ENCODE measurements around the gene APPL2. TPM values are rescaled to one million over a fixed set of nuclear protein-coding genes. Genes with fewer than 3 reads are reported as not detected.
"Not testable (repeated sequence)": the region's sequence is repeated elsewhere in the genome, so short reads cannot be mapped to it uniquely, and the experiment has no call there.

The APPL2 gene
- total RNA-seq, 1 experiment from 2014 or later: 46.4 TPM

DNA sequence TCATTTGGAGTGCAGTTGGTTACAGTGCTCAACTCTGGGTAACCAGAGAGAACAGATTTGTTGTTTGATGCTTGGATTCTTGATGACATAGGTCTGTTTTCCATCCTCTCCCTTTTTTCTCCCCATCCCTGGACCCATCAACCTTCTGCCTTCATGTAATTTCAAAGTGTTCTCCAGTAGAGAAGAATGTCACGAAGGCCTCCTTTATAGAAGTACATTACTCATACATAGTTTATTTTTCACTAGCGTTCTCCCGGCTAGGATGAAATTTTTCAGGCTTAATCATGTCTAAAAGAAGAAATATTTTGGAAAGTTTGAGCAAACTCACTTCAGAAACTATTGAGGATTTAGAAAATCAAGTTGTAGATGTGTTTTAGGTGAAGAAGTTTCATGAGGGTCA, 20.9 kb upstream of the APPL2 start:
- peak; percentile 49 for DNase-seq (ENCODE audit: low spot score)

DNA sequence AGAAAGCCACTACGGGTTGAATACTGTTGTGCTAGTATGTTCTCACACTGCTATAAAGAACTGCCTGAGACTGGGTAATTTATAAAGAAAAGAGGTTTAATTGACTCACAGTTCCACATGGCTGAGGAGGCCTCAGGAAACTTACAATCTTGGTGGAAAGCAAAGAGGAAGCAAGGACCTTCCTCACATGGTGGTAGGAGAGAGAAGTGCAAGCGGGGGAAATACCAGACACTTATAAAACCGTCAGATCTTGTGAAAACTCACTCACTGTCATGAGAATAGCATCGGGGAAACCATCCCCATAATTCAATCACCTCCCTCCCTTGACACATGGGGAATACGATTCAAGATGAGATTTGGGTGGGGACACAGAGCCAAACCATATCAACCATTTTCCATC, 20.5 kb upstream of the APPL2 start:
- not testable (repeated sequence) for DNase-seq (ENCODE audit: low spot score)

DNA sequence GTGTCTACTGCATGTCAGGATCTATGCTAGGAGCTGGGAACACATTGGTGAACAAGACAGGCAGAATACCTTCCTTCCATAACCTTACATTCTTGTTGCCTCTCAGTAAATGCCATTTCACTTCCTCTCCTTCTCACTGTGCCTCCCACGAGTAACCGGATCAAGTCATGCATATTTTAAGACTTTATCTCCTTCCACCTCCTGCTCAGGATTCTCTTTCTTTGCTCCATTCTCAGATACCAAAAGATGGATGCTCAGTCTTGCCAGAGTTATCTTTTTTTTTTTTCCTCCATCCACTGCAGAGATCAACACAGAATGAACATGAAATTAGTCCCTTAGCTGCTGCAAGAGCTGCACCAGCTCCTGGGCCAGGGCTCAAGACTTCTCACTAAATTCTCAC, 20.0 kb upstream of the APPL2 start:
- DNase-seq (ENCODE audit: low spot score): no peak

DNA sequence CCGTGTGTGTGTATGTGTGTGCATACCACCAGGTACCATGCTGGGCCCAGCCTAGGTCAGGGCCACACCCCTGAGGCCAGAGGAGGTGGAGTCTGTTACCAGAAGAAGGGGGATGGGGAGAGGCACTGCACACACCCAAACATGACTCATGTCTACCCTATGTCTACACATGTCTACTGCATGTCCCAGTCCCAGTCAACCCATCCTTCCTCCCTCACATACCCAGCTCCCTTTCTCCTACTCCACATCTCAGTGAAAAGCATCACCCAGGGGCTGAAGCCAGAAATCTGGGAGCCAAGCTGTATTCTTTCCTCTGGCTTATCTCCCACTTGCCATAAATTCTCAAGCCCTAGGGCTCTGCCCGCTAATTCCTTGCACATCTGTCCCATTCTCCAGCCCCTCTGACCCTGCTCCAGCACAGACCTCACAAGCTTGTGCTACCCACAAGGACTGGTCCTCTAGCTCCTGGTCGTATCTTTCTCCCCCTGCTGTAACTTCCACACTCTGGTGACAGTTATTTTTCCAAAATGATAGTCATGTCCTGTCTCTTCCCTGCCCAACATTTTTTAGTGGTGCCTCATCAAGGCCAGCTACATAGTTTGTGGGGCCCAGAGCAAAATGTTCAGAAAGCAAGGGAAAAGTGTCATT, 18.0 kb upstream of the APPL2 start:
- peak; percentile 80 for DNase-seq (ENCODE audit: low spot score)

DNA sequence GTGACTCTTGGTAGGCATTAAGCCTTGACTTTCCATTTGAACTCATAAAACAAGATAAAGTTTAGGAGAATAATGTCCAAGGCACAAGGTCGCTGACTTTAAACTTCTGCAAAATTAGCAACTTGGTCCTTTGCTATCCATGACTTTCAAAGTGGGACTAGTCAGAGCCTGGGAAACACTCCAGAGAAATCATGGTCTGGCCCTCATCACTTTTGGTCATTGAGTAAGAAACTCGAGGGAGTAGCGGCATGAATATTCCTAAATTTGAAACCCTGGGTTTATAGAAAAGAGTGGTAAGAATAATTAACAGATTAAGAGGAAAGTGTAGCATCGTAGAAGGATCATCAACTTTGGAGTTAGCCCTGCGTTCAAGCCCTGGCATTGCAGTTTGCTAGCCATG, 16.9 kb upstream of the APPL2 start:
- DNase-seq (ENCODE audit: low spot score): no peak

DNA sequence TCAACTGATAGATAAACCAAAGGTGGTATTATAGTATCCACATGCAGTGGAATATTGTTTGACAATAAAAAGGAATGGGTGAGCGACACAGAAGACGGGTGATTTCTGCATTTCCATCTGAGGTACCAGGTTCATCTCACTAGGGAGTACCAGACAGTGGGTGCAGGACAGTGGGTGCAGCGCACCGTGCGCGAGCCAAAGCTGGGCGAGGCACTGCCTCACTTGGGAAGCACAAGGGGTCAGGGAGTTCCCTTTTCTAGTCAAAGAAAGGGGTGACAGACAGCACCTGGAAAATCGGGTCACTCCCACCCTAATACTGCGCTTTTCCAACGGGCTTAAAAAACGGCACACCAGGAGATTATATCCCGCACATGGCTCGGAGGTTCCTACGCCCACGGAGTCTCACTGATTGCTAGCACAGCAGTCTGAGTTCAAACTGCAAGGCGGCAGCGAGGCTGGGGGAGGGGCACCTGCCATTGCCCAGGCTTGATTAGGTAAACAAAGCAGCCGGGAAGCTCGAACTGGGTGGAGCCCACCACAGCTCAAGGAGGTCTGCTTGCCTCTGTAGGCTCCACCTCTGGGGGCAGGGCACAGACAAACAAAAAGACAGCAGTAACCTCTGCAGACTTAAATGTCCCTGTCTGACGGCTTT, 9.9 kb upstream of the APPL2 start:
- DNase-seq (ENCODE audit: low spot score): not testable (repeated sequence)

DNA sequence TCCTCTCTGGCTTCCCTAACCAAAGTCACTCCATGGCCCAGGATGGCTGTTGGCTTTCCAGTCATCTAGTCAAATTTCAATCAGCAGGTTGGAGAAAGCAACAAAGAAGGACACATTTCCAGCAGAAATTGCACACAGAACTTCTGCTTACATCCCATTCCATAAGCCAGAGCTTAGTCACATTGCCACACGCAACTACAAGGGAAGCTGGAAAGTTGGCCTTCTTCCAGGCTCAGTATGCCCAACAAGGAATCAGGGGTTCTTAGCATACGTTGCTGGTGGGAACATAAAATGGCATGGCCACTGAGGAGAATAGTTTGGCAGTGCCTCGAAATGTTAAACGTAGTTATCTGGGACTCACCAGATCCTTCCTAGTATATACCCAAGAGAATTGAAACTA, 9.3 kb upstream of the APPL2 start:
- no peak for DNase-seq (ENCODE audit: low spot score)

DNA sequence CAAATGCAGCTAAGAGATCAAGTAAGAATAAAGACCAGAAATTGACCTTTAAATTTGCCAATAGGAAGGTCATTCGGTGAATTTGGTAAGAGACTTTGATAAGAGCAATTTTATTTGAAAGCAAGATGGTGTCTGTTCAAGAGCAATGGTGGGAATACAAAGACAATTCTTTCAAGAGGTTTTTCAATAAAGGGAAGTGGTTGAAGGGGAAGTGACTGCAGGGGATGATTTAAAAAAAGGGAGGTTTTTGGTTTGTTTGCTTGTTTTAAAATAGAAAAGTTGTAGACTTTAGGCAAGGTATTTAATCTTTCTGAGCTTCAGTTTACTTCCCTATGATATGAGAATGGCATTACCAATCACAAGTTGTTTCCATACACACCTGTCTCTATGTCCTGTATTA, 4.3 kb upstream of the APPL2 start:
- no peak for DNase-seq (ENCODE audit: low spot score)

DNA sequence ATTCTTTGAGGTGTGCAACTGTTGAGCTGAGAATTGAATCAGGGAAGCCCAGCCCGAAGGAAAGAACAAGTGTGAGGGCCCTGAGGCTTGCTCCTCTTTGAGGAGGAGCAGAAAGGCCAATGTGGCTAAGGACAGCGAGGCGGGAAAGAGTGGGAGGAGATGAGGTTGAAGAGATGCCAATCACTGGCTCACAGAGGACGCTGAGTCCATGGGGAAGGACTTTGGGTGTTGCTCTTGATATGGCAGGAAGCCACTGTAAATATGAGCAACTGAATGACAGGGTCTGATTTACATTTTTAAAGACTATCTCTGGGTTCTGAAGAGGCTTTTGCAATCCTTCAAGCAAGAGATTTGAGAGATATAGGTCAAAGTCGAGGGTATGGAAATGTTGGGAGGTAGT, 3.3 kb upstream of the APPL2 start:
- no peak for DNase-seq (ENCODE audit: low spot score)

DNA sequence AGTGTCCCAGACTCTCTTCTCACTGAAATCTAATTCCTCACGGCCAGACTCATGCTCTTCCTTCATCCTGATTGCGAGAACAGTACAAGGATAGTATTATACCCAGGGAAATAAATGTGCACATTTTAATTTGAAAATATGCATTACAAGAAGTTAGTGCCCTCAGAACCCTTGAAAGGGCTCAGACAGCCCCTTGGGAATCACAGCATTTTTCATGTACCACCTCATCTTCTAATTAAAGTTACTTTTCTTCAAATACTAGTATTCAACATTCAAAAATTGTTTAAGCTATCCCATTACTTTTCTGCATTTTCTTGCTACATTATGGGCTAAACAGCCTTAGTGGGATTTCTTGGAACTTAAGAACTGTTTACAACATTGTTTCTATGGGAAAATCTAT, 1.7 kb upstream of the APPL2 start:
- no peak for DNase-seq (ENCODE audit: low spot score)

DNA sequence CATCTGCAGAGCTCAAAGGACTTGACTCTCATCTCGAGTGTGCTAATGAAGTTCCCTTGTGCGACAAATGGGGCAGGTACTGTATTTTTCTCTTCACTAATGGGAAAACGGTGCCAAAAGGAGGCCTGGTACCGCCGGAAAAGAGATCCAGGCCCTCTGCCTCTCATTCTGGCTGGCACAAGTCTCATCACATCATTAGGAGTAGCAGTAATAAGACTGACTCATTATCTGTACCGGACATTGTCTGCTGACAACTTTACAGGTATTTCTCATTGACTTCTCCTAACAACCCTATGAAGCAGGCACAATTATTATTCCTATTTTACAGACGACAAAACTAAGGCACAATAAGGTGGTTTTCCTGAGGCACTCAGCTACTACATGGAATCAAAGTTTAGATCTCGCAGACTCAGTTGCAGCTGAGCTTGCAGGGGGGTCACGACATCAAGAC, 668 bp downstream of the APPL2 start:
- peak; percentile 45 for DNase-seq (ENCODE audit: low spot score)

DNA sequence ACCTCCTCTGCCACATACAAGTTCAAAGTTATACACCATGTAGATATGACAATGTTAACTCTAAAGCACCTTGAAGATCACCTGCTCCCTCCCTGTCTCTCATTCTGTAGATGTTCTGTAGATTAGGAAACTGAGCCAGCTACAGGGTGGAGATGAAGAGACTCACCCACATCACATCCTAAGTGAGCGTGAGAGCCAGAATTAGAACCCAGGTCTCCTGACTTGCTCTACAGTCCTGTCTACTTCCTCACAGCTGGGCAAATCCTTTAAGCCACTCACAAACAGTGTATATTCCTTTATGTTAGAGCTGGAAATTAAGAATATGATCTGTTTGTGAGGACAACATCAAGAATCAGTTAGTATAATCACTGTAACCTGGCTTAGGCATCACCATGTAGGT, 1.8 kb downstream of the APPL2 start:
- DNase-seq (ENCODE audit: low spot score): no peak

DNA sequence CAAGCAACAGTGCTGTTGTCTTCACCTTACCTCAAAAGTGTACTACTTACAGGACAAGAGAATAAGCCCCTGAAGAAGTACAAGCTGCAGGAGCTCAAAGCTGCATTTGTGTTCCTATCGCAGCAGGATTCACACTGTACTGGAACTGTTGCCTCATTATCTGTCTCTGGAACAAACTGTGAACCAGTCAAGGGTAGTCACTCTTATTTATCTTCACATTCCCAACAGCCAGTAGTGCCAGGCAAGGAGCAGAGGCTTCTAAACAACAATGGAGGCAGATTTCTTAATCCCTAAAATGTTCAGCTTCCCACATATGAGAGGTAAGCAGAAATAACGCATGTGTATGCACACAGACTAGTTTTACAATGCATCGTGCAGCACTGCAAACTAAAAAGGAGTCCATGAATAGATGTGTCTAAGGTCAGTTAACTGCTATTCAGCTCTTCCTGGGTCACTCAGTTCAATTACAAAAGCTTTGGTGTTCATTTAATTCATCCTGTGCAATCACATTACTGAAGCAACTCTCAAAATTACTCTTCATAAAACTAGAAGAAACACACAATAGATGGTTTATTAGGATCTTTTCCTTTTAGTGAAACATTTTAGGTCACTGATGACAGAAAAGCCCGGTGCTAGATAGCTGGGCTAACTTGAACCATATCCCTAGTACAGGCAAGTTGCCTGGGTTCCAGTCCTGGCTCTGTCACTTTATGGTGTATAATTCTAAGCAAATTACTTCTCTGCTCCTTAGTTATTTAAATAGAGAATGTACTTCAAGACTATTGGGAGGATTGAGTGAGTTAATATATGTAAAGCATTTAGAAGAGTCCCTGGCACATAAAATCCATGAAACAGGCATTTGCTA, 2.7 kb downstream of the APPL2 start:
- DNase-seq (ENCODE audit: low spot score): no peak

DNA sequence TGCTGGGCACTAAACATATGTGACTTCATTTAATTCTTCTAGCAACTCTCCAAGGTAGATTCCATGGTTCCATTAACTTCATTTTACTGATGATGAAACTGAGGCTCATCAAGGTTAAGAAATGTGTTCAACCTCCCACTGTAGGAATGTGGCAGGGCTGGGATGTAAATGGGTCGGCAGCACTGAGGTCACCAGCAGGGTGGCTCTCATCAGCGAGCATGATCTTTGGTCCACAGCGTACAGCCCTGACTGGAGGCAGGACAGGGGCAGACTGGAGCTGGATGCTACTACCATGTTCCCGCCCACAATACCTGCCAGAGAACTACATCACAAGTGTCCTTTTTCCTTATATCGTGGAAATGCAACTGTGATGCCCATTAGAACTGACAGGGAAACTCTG, 4.6 kb downstream of the APPL2 start:
- DNase-seq (ENCODE audit: low spot score): no peak

DNA sequence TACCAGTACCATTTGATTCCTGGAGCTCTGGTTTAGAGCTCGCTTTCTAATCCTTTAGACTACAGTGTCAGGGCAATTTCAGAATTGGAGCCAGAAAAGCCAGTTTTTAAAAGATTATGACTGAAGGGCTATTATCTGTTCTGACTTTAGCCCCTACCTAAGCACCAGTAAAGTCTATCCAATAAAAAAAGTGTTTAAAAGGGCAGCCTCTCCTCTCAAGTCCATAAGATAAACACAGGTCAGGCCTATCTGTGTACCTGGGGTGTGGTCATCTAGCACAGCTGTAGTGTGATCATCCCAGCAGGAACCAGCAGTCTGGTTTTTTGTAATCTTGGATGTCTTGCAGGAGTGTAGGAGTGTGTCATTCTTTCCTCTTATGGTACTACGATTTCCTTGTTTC, 6.6 kb downstream of the APPL2 start:
- DNase-seq (ENCODE audit: low spot score): no peak

DNA sequence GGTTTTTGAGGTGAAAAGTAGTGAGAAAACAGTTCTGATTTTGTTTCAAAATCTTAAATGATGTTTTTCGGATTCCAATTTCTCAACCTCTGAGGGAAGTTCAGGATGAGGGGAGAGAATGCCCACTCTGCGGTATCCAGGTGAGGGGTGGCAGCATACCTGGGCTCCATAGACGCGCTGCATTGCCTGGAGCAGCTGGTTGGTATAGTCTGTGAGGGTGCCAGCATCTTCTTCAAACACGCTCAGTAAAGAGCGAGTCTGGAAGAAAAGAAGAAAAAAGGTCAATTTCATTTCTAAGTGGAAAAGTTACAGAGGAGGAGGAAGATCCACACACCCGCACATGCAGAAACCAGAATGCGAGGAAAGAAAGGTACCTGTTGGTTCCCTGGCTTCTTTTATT, 7.0 kb downstream of the APPL2 start:
- DNase-seq (ENCODE audit: low spot score): no peak

DNA sequence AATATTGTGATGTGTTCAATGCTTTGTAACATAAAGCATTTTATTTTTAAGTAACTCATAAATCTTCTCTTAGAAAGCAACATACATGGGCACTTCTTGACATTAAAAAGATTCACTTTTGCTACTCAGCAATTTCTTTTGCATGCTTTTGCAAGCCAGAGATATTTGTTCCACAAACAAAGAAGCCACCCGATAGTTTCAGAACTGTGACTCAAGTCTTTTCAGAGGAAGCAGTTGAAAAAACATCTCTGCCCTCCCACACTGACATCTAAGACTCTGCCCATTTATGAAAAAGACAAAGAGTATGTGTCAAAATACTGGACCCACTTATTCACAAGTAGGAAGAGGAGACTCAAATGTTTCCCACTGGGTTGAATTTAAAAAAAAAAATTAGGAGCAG, 7.5 kb downstream of the APPL2 start:
- peak; percentile 23 for DNase-seq (ENCODE audit: low spot score)

DNA sequence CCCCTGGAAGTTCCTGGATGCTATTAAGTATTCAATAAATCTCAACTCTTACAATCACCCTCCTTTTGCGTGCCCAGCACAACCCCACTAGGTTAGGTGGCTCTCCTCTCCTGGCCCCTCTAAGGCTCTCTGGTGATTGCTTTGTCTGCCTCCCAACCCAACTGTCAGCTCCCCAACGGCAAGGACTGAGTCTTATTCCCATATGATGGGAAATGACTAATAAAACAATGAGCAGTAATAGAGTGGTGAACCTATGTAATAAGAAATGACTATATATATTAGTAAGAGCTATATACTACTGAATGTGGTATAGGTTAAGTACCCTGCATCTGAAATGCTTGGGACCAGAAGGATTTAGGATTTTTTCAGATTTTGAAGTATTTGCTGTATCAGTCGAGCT, 8.1 kb downstream of the APPL2 start:
- DNase-seq (ENCODE audit: low spot score): no peak

DNA sequence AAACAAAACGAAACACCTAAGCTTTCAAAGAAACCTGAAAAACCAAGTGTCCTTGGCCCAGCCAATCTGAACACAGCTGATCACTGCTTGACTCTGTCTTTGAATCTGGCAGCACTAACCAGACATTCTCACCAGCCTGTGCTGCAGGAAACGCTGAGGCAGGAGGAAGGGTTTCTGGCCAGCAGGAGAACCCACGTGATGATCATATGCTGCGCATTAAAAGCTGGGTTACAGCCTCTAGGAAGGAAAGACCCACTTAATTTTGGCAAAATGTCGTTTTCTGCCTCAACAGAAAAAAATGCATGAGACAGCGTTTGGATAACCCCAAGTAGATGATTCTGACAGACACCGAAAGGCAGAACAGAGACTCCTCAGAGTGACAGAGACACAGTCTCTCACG, 9.8 kb downstream of the APPL2 start:
- DNase-seq (ENCODE audit: low spot score): peak; percentile 83

DNA sequence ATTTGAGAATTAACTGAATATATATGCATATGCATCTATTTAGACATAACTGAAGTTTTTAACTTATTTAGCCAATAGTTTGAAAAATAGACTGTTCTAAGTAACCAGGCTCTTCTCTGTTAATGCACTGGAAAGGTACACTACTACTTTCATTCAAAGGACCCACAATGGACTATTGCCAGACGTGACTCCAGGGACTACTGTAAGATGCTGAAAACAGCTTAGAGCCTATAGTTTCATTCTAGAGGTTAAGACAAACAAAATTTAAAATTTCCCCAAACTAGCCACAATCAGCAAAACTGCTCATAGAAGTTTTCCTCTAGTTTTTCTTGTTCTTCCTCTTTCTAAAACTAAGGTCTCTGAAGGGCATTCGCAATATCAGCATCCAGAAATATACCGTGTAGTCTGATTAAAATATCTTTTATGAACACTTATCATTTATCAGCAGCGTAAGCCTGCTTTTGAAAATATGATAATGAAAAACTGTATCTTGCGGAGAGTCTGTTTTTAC, 10.4 kb downstream of the APPL2 start:
- no peak for DNase-seq (ENCODE audit: low spot score)

DNA sequence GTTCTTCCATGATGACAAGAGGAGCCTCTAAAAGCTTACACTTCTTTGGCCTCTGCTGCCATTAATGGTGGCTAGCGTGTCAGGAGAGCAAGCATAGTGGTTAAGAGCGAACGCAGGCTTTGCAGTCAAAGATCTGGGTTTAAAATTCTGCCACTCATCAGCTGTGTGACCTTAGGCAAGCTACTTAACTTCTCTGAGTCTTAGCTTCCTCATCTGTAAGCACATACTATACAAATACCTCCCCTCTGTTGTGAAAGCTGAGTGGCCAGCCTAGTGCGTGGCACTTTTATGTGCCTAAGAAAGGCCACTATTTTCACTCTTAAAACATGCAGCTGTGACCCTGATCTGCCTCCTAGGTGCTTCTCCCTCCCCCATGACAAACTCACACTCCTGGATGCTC, 11.6 kb downstream of the APPL2 start:
- DNase-seq (ENCODE audit: low spot score): no peak

DNA sequence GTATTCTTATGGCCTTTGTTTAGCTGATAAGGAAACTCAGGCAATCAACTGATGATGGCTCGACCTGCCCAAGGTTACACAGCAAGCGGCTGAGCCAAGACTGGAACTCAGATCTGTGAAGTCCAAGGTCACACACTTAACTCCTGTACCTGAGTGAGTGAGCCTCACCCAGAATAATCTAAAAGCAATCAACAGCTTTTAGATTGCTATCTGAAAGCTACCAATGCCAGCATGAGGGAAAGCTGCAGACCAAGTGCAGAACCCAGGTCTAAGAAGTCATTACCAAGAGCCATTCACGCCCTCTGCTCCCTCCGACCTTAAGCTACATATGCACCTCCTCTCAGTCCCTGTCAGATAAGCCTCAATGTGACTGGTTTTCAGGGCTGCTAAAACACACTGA, 12.1 kb downstream of the APPL2 start:
- DNase-seq (ENCODE audit: low spot score): no peak

DNA sequence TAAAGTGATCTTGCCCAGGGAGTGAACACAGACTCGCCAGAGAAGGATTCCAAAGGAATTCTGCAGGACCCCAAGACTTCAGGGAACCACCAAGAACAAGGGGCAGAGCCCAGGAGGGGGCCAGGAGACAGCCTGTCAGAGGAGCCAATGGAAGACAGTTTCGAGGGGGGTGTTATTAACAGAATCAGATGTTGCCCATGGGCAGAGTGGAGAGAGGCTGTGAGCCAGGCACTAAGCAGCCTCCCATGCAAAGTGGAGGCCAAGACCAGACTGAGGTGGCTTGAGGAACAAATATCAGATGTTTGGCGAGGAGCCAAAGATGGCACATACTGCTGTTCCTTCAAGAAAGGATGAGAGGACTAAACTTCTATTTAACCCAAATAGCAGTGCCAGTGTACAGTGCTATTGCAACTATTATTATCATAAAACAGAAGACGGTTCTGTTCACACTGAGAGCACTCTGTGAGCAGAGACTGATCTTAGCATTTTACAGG, 12.6 kb downstream of the APPL2 start:
- no peak for DNase-seq (ENCODE audit: low spot score)

Data from A172 (cell line).